Heart right ventricle (tissue), 16 donors: ENCODE data around the gene EXOC3L4. TPM values are rescaled to one million over a fixed set of nuclear protein-coding genes. Genes with fewer than 3 reads are reported as not detected.
"Not testable (repeated sequence)": the region's sequence is repeated elsewhere in the genome, so short reads cannot be mapped to it uniquely, and the experiment has no call there.

ENCODE experiments used
- ATAC-seq, 8 donors: fragments of 200-7000 bp; cut with Tn5 transposase; one replicate each; pipeline ENCODE4 v1.9.1; 2020; ENCODE audit warnings: mild to moderate bottlenecking in 8 of 8, moderate library complexity in 8 of 8, moderate number of reproducible peaks in 1 of 8
- DNase-seq, 2 donors: peaks; one replicate each; pipeline ENCODE4 v3.0.0-alpha.2; 2020
- H3K27ac ChIP-seq, 10 donors: fragments of 200-600 bp; sonication (generic) in 2 of 10; one replicate each; pipeline versions ENCODE4 v1.5.0 to v1.8.0; 2020 to 2022; ENCODE audit warnings: mild to moderate bottlenecking in 3 of 10
- H3K27me3 ChIP-seq, 7 donors: fragments of 200-600 bp; one replicate each; pipeline ENCODE4 v1.8.0; 2021 to 2022; ENCODE audit warnings: mild to moderate bottlenecking in 2 of 7
- H3K36me3 ChIP-seq, 9 donors: fragments of 200-600 bp; sonication (generic) in 1 of 9; one replicate each; pipeline versions ENCODE4 v1.5.0 to v1.8.0; 2020 to 2022; ENCODE audit warnings: mild to moderate bottlenecking in 2 of 9
- H3K4me1 ChIP-seq, 9 donors: fragments of 200-600 bp; sonication (generic) in 1 of 9; one replicate each; pipeline versions ENCODE4 v1.5.0 to v1.8.0; 2020 to 2022; ENCODE audit warnings: mild to moderate bottlenecking in 4 of 9
- H3K4me3 ChIP-seq, 10 donors: fragments of 200-600 bp; sonication (generic) in 2 of 10; one replicate each; pipeline versions ENCODE4 v1.5.0 to v1.8.0; 2020 to 2022; ENCODE audit warnings: mild to moderate bottlenecking in 7 of 10, moderate library complexity in 2 of 10
- H3K9me3 ChIP-seq, 11 donors: fragments of 200-600 bp in 10 of 11; sonication (generic) in 2 of 11; one replicate each; pipeline versions ENCODE4 v1.5.0 to v1.8.0; 2013 to 2022; ENCODE audit warnings: mild to moderate bottlenecking in 2 of 11, control low read depth in 1 of 11, moderate library complexity in 1 of 11
- WGBS, 2 donors: extraction: QIAGEN DNeasy Blood & Tissue Kit; methylation state at CpG; one replicate each; pipeline ENCODE4 v1.1.7; 2013; ENCODE audit warnings: inconsistent platforms in 1 of 2; 5-methylcytosine and 5-hydroxymethylcytosine counted together
- intact Hi-C, 10 donors: fragments of 100-400 bp; cut with DNase I; formaldehyde crosslinking; loops; one replicate each; pipeline versions ENCODE4 v1.11.1 to v1.14.2; 2022
- polyA plus RNA-seq, 2 donors: library from polyadenylated mRNA; stranded (reverse); fragments of 200-250 nt; gene quantifications; one replicate each; pipeline ENCODE4 v1.2.3, GENCODE V29; 2013
- total RNA-seq, 10 donors: library from RNA; stranded (reverse); fragmentation: NEBNext Ultra II Directional in 3 of 10; extraction: Animal tissue kit (Norgen Biotek cat#: 25700) in 3 of 10; gene quantifications; one replicate each; pipeline versions ENCODE4 v1.2.1 to v1.2.4, GENCODE V29; 2021 to 2023
- TF ChIP-seq, protein P1 (sequence below), 9 donors: fragments of 200-600 bp; sonication (generic) in 2 of 9; IDR thresholded peaks; one replicate each; pipeline versions ENCODE4 v1.5.0 to v1.8.0; 2021 to 2022; ENCODE audit warnings: antibody characterized with exemption in 9 of 9, mild to moderate bottlenecking in 5 of 9, moderate library complexity in 1 of 9
- donor health status: Arrhythmogenic right ventricular cardiomyopathy.
- donor health status: ischemic (EF 13 %, LVEDD 7.1; RV severe dilation, severe dysfunction).
- donor health status: healthy with polysubstance abuse.
- donor health status: DM: no; HTN: yes; CAD: no.
- donor health status: DM: no; HTN: no; CAD: no.
- donor health status: ischemic (EF 25% LVEDD 6.9; RV normal size, moderate dysfunction).
- donor health status: ischemic (EF 25% LVEDD 5.7; RV mildly dilated, moderate dysfunction).
- donor health status: healthy.
- donor health status: DM: yes; HTN: yes; CAD: no.
- donor health status: Ischemic cardiomyopathy.
- donor health status: ischemic (EF 35%, LVEDD 5.7; RV mildly dilated, moderate dysfunction).
- donor health status: nonischemic (EF 11% LVEDD 7.7; RV severe dilation, severe dysfunction).
- donor health status: DM: yes; HTN: yes; CAD: no.
- donor health status: PGD.
- donor health status: ischemic (EF 29% LVEDD 5.4; RV normal size, mild dysfunction).
- donor health status: nonischemic (EF 23%, LVEDD 6.1; RV moderate dilation, normal function).

The EXOC3L4 gene
- total and polyA plus RNA-seq, 12 donors = 0.16 to 2.0 (median 0.50) TPM; not detected in 4

DNA sequence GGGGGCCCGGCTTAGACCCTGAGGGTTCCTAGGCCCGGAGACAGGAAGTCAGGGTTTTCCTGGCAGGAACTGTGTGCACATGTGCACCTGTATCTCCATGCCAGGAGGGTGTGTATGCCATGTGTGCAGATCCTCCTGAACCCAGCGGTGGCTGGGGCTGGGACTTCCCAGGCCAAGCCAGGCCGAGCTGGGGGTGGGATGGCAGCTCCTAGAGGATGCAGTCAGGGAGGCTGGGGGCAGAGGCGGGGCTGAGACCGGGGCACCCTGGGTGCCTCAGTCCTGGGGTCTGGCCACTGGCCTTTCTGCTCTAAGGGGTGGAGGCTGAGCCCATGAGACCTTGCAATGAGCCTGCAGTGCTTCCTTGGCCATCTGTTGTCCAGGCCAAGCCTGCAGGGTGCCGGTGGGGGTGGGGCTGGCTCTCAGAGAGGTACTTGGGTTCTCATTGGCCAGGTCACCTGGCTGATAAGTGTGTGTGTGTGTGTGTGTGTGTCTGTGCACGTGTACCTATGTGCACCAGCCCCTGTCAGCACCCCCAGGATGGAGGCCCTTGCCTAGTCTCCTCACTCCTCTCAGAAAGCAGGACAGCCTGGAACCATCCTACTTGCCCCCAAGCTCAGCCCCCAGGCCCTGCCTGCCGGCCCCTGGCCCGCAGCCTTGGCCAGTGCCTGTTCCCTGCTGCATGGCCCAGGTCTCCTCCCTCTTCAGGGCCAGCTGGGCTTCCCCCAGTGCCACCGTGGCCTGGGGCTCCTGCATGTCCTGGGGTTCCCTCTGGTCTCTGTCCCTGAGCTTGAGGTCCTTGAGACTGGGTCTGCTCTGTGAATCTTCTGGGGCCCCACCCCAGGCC lies 18.1 kb downstream of the EXOC3L4 start:
- peaks cover 3 to 77% (median 33%) of the 10 kb centered on the region in 9 donors for H3K4me1 ChIP-seq
- WGBS, 2 donors = 71 to 77% methylated on average over 10 to 11 of the region's 11 CpGs
- intact Hi-C loops = no loop called here

DNA sequence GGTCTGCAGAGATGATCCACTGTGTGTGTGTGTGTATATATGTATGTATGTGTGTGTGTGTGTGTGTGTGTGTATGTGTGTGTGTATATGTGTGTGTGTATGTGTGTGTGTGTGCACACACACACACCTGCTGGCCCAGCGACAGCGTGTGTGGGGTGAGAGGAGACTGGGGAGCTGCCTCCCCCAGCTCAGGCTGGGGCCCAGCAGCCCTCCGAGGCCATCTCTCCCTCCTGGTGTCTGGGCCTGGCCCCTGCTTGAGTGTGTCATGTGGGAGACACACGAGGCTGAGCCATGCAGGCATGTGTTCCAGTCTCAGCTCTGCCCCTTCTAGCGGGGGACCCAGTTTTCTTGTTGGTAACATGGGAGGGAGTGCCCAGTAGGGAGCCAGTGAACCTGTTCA lies 18.8 kb downstream of the EXOC3L4 start:
- ATAC-seq (no peak), DNase-seq (no peak)
- TF ChIP-seq, protein P1, sequence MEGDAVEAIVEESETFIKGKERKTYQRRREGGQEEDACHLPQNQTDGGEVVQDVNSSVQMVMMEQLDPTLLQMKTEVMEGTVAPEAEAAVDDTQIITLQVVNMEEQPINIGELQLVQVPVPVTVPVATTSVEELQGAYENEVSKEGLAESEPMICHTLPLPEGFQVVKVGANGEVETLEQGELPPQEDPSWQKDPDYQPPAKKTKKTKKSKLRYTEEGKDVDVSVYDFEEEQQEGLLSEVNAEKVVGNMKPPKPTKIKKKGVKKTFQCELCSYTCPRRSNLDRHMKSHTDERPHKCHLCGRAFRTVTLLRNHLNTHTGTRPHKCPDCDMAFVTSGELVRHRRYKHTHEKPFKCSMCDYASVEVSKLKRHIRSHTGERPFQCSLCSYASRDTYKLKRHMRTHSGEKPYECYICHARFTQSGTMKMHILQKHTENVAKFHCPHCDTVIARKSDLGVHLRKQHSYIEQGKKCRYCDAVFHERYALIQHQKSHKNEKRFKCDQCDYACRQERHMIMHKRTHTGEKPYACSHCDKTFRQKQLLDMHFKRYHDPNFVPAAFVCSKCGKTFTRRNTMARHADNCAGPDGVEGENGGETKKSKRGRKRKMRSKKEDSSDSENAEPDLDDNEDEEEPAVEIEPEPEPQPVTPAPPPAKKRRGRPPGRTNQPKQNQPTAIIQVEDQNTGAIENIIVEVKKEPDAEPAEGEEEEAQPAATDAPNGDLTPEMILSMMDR (IDR thresholded peaks at IDR 0.05) = no peak
- intact Hi-C loops = no loop called here
- Histone ChIP-seq H3K27ac (no peak overlapping the region), H3K9me3 (no peaks in the 10 kb centered on the region), H3K4me3 (no peak overlapping the region), H3K36me3 (no peaks in the 10 kb centered on the region), H3K4me1 (peaks cover 3 to 81% (median 38%) of the 10 kb centered on the region in 9 donors), H3K27me3 (peaks cover 0 to 5% (median 0%) of the 10 kb centered on the region in 7 donors)
- 91% methylated on average over 5 of the region's 5 CpGs for WGBS, 2 donors

More for the DNA sequence above, 18.1 kb downstream of the EXOC3L4 start:
- H3K9me3 ChIP-seq = no peaks in the 10 kb centered on the region
- H3K36me3 ChIP-seq = no peaks in the 10 kb centered on the region
- no peak overlapping the region for H3K4me3 ChIP-seq
- peaks cover 0 to 5% (median 0%) of the 10 kb centered on the region in 7 donors for H3K27me3 ChIP-seq
- DNase-seq (no peak), ATAC-seq (no peak)
- H3K27ac ChIP-seq = no peak overlapping the region
- TF ChIP-seq, protein P1 (IDR thresholded peaks at IDR 0.05) = no peak

DNA sequence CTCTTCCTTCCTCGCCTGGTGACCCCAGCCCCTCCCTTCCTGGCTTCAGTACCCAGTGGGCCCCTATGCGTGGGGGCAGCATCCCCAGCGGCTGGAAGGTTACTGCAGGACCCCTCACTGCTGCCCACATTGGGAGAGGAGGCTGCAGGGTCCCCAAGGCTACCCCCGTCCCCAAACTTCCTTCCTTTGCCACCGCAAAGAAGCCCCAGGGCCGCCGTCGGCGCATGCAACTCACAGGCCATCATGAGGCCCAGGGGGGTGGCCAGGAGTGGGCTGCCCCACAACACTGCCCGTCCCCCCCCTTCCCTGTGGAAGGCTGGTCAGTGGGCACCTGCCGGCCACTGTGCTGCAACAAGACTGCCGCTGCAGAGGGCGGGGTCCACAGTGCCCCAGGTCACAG lies 19.2 kb downstream of the EXOC3L4 start:
- 88 to 89% methylated on average over 13 of the region's 13 CpGs for WGBS, 2 donors
- Histone ChIP-seq H3K27me3 (peaks cover 0 to 5% (median 0%) of the 10 kb centered on the region in 7 donors), H3K36me3 (no peaks in the 10 kb centered on the region), H3K4me3 (no peak overlapping the region), H3K9me3 (no peaks in the 10 kb centered on the region), H3K27ac (no peak overlapping the region), H3K4me1 (peaks cover 3 to 81% (median 42%) of the 10 kb centered on the region in 9 donors)
- DNase-seq (no peak), ATAC-seq (no peak)
- TF ChIP-seq, protein P1 (IDR thresholded peaks at IDR 0.05) = no peak
- intact Hi-C loops = no loop called here

DNA sequence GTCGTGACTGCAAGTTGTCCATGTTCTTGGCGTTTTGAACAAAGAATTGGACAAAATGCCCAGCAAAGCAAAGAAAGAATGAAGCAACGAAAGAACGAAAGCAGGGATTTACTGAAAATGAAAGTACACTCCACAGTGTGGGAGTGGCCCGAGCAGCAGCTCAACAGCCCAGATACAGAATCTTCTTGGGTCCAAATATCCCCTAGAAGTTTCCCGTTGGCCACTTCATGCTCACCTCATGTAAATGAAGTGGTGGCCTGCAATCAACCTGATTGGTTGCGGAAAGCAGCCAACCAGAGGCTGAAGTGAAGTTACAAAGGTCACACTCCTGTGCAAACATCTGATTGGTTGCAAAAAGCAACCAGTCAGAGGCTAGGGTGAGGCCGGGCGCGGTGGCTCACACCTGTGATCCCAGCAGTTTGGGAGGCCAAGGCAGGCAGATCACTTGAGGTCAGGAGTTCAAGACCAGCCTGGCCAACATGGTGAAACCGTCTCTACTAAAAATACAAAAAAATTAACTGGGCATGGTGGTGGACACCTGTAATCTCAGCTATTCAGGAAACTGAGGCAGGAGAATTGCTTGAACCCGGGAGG lies 20.7 kb downstream of the EXOC3L4 start:
- WGBS, 2 donors = 72 to 77% methylated on average over 12 of the region's 12 CpGs
- DNase-seq, H3K36me3 ChIP-seq, ATAC-seq, H3K27me3 ChIP-seq, intact Hi-C loops, H3K9me3 ChIP-seq: not testable (repeated sequence)
- Histone ChIP-seq H3K4me3 (peak overlapping the region in 2 of 10 donors; percentile 19 to 22), H3K4me1 (peaks cover 3 to 87% (median 44%) of the 10 kb centered on the region in 9 donors), H3K27ac (peak overlapping the region in 6 of 10 donors; percentile 15 to 80 (median 56))
